SH-SY5Y (cell line): Measurements from ENCODE around the gene KLF7.

Experiments
- GATA2 ChIP-seq: IDR thresholded peaks from 2 replicates; pipeline ENCODE4 v1.6.1; 2011; ENCODE audit warnings: mild to moderate bottlenecking, low read depth, low read length
- GATA3 ChIP-seq: IDR thresholded peaks from 2 replicates; pipeline ENCODE4 v1.6.1; 2011; ENCODE audit warnings: low read depth, mild to moderate bottlenecking, low read length, moderate library complexity

- TF ChIP-seq GATA2: no peak
- no peak for TF ChIP-seq GATA3
Observed at GRCh38 chr2:207161247-207162123, 4.3 kb downstream of the KLF7 start.
